Limb (tissue), 2 donors: ENCODE results near the gene SWAP70.

ENCODE experiments used
- DNase-seq, 2 donors: peaks; one replicate each; pipeline ENCODE4 v3.0.0-alpha.2; 2016; ENCODE audit errors: extremely low spot score in 2 of 2

Gene SWAP70

GRCh38 chr11:9651899-9652748 is 11.8 kb upstream of the SWAP70 start:
- no peak for DNase-seq

- no peak for DNase-seq
Measured at GRCh38 chr11:9653871-9654270, 10.0 kb upstream of the SWAP70 start.

- no peak for DNase-seq
Measured at GRCh38 chr11:9656864-9657263, 7.0 kb upstream of the SWAP70 start.

- no peak for DNase-seq
Measured at GRCh38 chr11:9657531-9657930, 6.3 kb upstream of the SWAP70 start.

- DNase-seq: no peak
Measured at GRCh38 chr11:9660886-9661285, 3.0 kb upstream of the SWAP70 start.

- DNase-seq: no peak
Measured at GRCh38 chr11:9662273-9662672, 1.6 kb upstream of the SWAP70 start.

GRCh38 chr11:9664276-9665171 is 647 bp downstream of the SWAP70 start:
- DNase-seq: no peak

- no peak for DNase-seq
Measured at GRCh38 chr11:9665749-9666148, 1.9 kb downstream of the SWAP70 start.

- no peak for DNase-seq
Measured at GRCh38 chr11:9669954-9670353, 6.1 kb downstream of the SWAP70 start.

GRCh38 chr11:9672288-9672916 is 8.5 kb downstream of the SWAP70 start:
- DNase-seq: no peak

GRCh38 chr11:9672918-9673317 is 9.0 kb downstream of the SWAP70 start:
- DNase-seq: no peak

GRCh38 chr11:9675691-9676090 is 11.8 kb downstream of the SWAP70 start:
- DNase-seq: no peak

- DNase-seq: no peak
Measured at GRCh38 chr11:9677951-9678350, 14.1 kb downstream of the SWAP70 start.

- no peak for DNase-seq
Measured at GRCh38 chr11:9678576-9678975, 14.7 kb downstream of the SWAP70 start.

- DNase-seq: no peak
Measured at GRCh38 chr11:9680028-9680427, 16.2 kb downstream of the SWAP70 start.

- DNase-seq: no peak
Measured at GRCh38 chr11:9681583-9682372, 17.9 kb downstream of the SWAP70 start.

GRCh38 chr11:9687711-9688477 is 24.0 kb downstream of the SWAP70 start:
- no peak for DNase-seq

GRCh38 chr11:9688716-9689511 is 25.0 kb downstream of the SWAP70 start:
- no peak for DNase-seq

- no peak for DNase-seq
Measured at GRCh38 chr11:9689721-9690120, 25.8 kb downstream of the SWAP70 start.

GRCh38 chr11:9691865-9692264 is 28.0 kb downstream of the SWAP70 start:
- no peak for DNase-seq
